HCT116 (cell line): ENCODE data around the gene BLOC1S3. TPM values are rescaled to one million over a fixed set of nuclear protein-coding genes. Genes with fewer than 3 reads are reported as not detected.

ENCODE experiments used
- ATAC-seq: fragments of 200-7000 bp; cut with Tn5 transposase; 2 replicates; pipeline ENCODE4 v1.9.1; 2020; ENCODE audit warnings: mild to moderate bottlenecking, moderate library complexity
- BruUV-seq: library from RNA; stranded (reverse); fragments of 400-500 nt; replicated peaks from 2 replicates; lab custom pipeline; 2021; lab: Mats Ljungman, UMichigan
- CTCF ChIA-PET: fragments of 300-600 bp; sonication (Branson Sonifier 250); formaldehyde crosslinking; loops from one replicate; lab custom pipeline; 2021; ENCODE audit warnings: antibody characterized with exemption; lab: Charles Lee
- POLR2A ChIA-PET: fragments of 300-600, 350-600 bp; sonication (Branson Sonifier 250); formaldehyde crosslinking; loops from one replicate; lab custom pipeline; 2021; ENCODE audit warnings: antibody characterized with exemption; lab: Charles Lee
- RAD21 ChIA-PET, 2 experiments: fragments of 300-600 bp; sonication (Branson Sonifier 250); formaldehyde crosslinking; loops; one replicate each; lab custom pipeline; 2023; ENCODE audit warnings: low total read pairs in 2 of 2; ENCODE audit not compliant: uncharacterized antibody in 2 of 2, unreplicated experiment in 2 of 2, low non-redundant PET in 1 of 2; lab: Charles Lee
- DNase-seq: peaks from one replicate; pipeline ENCODE4 v3.0.0-alpha.2; 2010; ENCODE audit warnings: low read depth, low spot score
- H2AFZ ChIP-seq: fragments of 200-600 bp; shearing (Covaris generic), sonication (generic); 2 replicates; pipeline ENCODE4 v1.6.1; 2017; ENCODE audit warnings: low read depth, mixed run types, mixed read lengths, antibody characterized with exemption, low read length; ENCODE audit not compliant: poor library complexity, severe bottlenecking
- H3K27ac ChIP-seq: 2 replicates; pipeline ENCODE4 v1.5.1; 2012; ENCODE audit warnings: low read depth, low read length
- H3K27me3 ChIP-seq: fragments of 200-600 bp; sonication (generic); 2 replicates; pipeline ENCODE4 v1.6.1; 2016; ENCODE audit warnings: mixed run types, low read length, mixed read lengths; ENCODE audit not compliant: insufficient read depth
- H3K36me3 ChIP-seq, 2 experiments: fragments of 200-500 bp in 1 of 2; fragments of 200-600 bp in 1 of 2; sonication (Bioruptor generic) in 1 of 2; sonication (generic) in 1 of 2; 2 replicates each; pipeline versions ENCODE4 v1.5.1 to v1.6.1; 2014 to 2016; ENCODE audit warnings: low read length in 2 of 2, inconsistent platforms in 1 of 2, mixed read lengths in 1 of 2, mixed run types in 1 of 2; ENCODE audit not compliant: insufficient read depth in 2 of 2, control insufficient read depth in 1 of 2
- H3K4me1 ChIP-seq, 2 experiments: fragments of 200-600 bp in 1 of 2; sonication (generic) in 1 of 2; 2 replicates each; pipeline versions ENCODE4 v1.5.1 to v1.6.1; 2012 to 2017; ENCODE audit warnings: low read length in 2 of 2, inconsistent platforms in 1 of 2, mild to moderate bottlenecking in 1 of 2, mixed read lengths in 1 of 2, mixed run types in 1 of 2, moderate library complexity in 1 of 2; ENCODE audit not compliant: insufficient read depth in 2 of 2, control insufficient read depth in 1 of 2
- H3K4me2 ChIP-seq: fragments of 200-600 bp; sonication (generic); 2 replicates; pipeline ENCODE4 v1.6.1; 2017; ENCODE audit warnings: mixed run types, low read length, mixed read lengths
- H3K4me3 ChIP-seq, 2 experiments: fragments of 200-600 bp in 1 of 2; sonication (generic) in 1 of 2; replicated peaks in 1 of 2; 2 replicates each; pipeline ENCODE4 v1.5.1; 2011 to 2016; ENCODE audit warnings: low read length in 2 of 2, control low read depth in 1 of 2, low read depth in 1 of 2, mild to moderate bottlenecking in 1 of 2, mixed read lengths in 1 of 2, mixed run types in 1 of 2
- H3K79me2 ChIP-seq: fragments of 200-600 bp; sonication (generic); 2 replicates; pipeline ENCODE4 v1.6.1; 2017; ENCODE audit warnings: mild to moderate bottlenecking, mixed run types, low read length, moderate library complexity, mixed read lengths; ENCODE audit not compliant: insufficient read depth
- H3K9ac ChIP-seq: fragments of 200-600 bp; sonication (generic); 2 replicates; pipeline ENCODE4 v1.6.1; 2016; ENCODE audit warnings: low read length, mixed read lengths
- H3K9me2 ChIP-seq: fragments of 200-600 bp; sonication (generic), shearing (Covaris generic); 2 replicates; pipeline ENCODE4 v1.6.1; 2017; ENCODE audit warnings: mixed run types, mild to moderate bottlenecking, moderate library complexity; ENCODE audit not compliant: insufficient read depth
- H3K9me3 ChIP-seq, 2 experiments: fragments of 200-500 bp in 1 of 2; fragments of 200-600 bp in 1 of 2; sonication (Bioruptor generic) in 1 of 2; sonication (generic) in 1 of 2; 2 replicates each; pipeline ENCODE4 v1.6.1; 2014 to 2017; ENCODE audit warnings: low read length in 2 of 2, mixed read lengths in 2 of 2, inconsistent platforms in 1 of 2, low read depth in 1 of 2, mild to moderate bottlenecking in 1 of 2, mixed run types in 1 of 2, moderate library complexity in 1 of 2; ENCODE audit not compliant: control insufficient read depth in 1 of 2, insufficient read depth in 1 of 2
- H4K20me1 ChIP-seq: fragments of 200-600 bp; sonication (generic), shearing (Covaris generic); 2 replicates; pipeline ENCODE4 v1.6.1; 2017; ENCODE audit warnings: mixed run types, mild to moderate bottlenecking, moderate library complexity; ENCODE audit not compliant: insufficient read depth
- ATF3 ChIP-seq: IDR thresholded peaks from 2 replicates; pipeline ENCODE4 v1.6.1; 2012
- EGR1 ChIP-seq: IDR thresholded peaks from 2 replicates; pipeline ENCODE4 v1.6.1; 2012; ENCODE audit warnings: low read depth
- ELF1 ChIP-seq: IDR thresholded peaks from 2 replicates; pipeline ENCODE4 v1.6.1; 2012; ENCODE audit warnings: low read depth, borderline replicate concordance
- EZH2 ChIP-seq: fragments of 200-600 bp; sonication (generic); IDR thresholded peaks from 2 replicates; pipeline ENCODE4 v1.6.1; 2017; ENCODE audit warnings: antibody characterized with exemption, mixed run types
- JUND ChIP-seq: IDR thresholded peaks from 2 replicates; pipeline ENCODE4 v1.6.1; 2012
- MAX ChIP-seq: IDR thresholded peaks from 2 replicates; pipeline ENCODE4 v1.6.1; 2012
- POLR2AphosphoS5 ChIP-seq: IDR thresholded peaks from 2 replicates; pipeline ENCODE4 v1.6.1; 2011; ENCODE audit warnings: mild to moderate bottlenecking, low read depth, low read length, moderate library complexity
- RAD21 ChIP-seq: IDR thresholded peaks from 2 replicates; pipeline ENCODE4 v1.6.1; 2012; ENCODE audit warnings: low read depth, mild to moderate bottlenecking
- SP1 ChIP-seq: IDR thresholded peaks from 2 replicates; pipeline ENCODE4 v1.6.1; 2012; ENCODE audit warnings: low read depth
- SRF ChIP-seq: IDR thresholded peaks from 2 replicates; pipeline ENCODE4 v1.6.1; 2012; ENCODE audit warnings: low read depth
- YY1 ChIP-seq: IDR thresholded peaks from 2 replicates; pipeline ENCODE4 v1.6.1; 2011; ENCODE audit warnings: low read length, low read depth, moderate library complexity, mild to moderate bottlenecking; ENCODE audit not compliant: insufficient replicate concordance; ENCODE audit errors: extremely low read depth
- ZNF274 ChIP-seq: fragments of 200-500 bp; sonication (Bioruptor generic); IDR thresholded peaks from 2 replicates; pipeline ENCODE4 v1.6.1; 2014; ENCODE audit warnings: mild to moderate bottlenecking, low read depth, low read length, inconsistent platforms
- intact Hi-C: fragments of 100-400 bp; cut with micrococcal nuclease; formaldehyde crosslinking; loops from 2 replicates; pipeline ENCODE4 v1.10.0; 2022
- total RNA-seq: library from RNA; stranded (reverse); gene quantifications from one replicate; pipeline ENCODE4 v1.2.1, GENCODE V29; 2021; ENCODE audit not compliant: unreplicated experiment

The BLOC1S3 gene
- total RNA-seq, 1 experiment from 2014 or later: 12.2 TPM

- Histone ChIP-seq H3K79me2 (peaks cover 60% of the 10 kb centered on the region; the same call in 1 of the 2 replicates), H4K20me1 (no peaks in the 10 kb centered on the region), H2AFZ (no peak overlapping the region), H3K27me3 (no peaks in the 10 kb centered on the region), H3K4me3 (no peak overlapping the region), H3K27ac (no peak overlapping the region), H3K9me2 (no peaks in the 10 kb centered on the region), H3K9me3 (no peaks in the 10 kb centered on the region), H3K9ac (no peak overlapping the region), H3K4me1 (peaks cover 10 to 11% of the 10 kb centered on the region in 2 experiments; a peak in 3 of 4 replicates), H3K4me2 (no peak overlapping the region), H3K36me3 (no peaks in the 10 kb centered on the region)
- TF ChIP-seq EZH2 (no peak), RAD21 (no peak), EGR1 (no peak)
- ATAC-seq: no peak
- ChIA-PET CTCF (no interaction called here), POLR2A (no interaction called here), RAD21 (no interaction called here)
- intact Hi-C loops: no loop called here
- BruUV-seq: no TSS peak
- DNase-seq: no peak
Observed at GRCh38 chr19:45135176-45135885, 43.3 kb upstream of the BLOC1S3 start.

GRCh38 chr19:45136507-45137178 is 41.9 kb upstream of the BLOC1S3 start:
- BruUV-seq: no TSS peak
- Histone ChIP-seq H3K9me2 (no peaks in the 10 kb centered on the region), H3K9me3 (no peaks in the 10 kb centered on the region), H3K79me2 (peaks cover 48% of the 10 kb centered on the region; the same call in 1 of the 2 replicates), H3K27ac (no peak overlapping the region), H3K4me1 (no peaks in the 10 kb centered on the region; a peak in 2 of 4 replicates), H4K20me1 (no peaks in the 10 kb centered on the region), H3K36me3 (no peaks in the 10 kb centered on the region), H3K4me2 (no peak overlapping the region), H3K27me3 (no peaks in the 10 kb centered on the region), H3K9ac (no peak overlapping the region), H3K4me3 (no peak overlapping the region), H2AFZ (no peak overlapping the region)
- intact Hi-C loops: no loop called here
- ATAC-seq: no peak
- ChIA-PET RAD21 (no interaction called here), CTCF (no interaction called here), POLR2A (no interaction called here)
- TF ChIP-seq ELF1: no peak
- TF ChIP-seq MAX: no peak
- no peak for TF ChIP-seq RAD21
- TF ChIP-seq POLR2AphosphoS5: no peak
- no peak for TF ChIP-seq JUND
- TF ChIP-seq YY1: no peak
- TF ChIP-seq EZH2: no peak
- no peak for TF ChIP-seq ATF3
- TF ChIP-seq ZNF274: no peak
- TF ChIP-seq SRF: no peak
- TF ChIP-seq EGR1: no peak
- TF ChIP-seq SP1: no peak
- DNase-seq: no peak
